ENCODE results near the gene MAP3K7.
A peak's percentile ranks its signal among the peaks of the same experiment; 100 is the strongest.

MAP3K7 gene

GRCh38 chr6:90484385-90484784, 102.5 kb downstream of the MAP3K7 start:
- no peak for DNase-seq (ENCODE audit: low read depth in 2 of 2)

- no peak for DNase-seq (ENCODE audit: low read depth in 2 of 2)
Measured at GRCh38 chr6:90483956-90484355, 102.9 kb downstream of the MAP3K7 start.

- DNase-seq (ENCODE audit: low read depth in 2 of 2) = no peak
Measured at GRCh38 chr6:90483116-90483839, 103.6 kb downstream of the MAP3K7 start.

GRCh38 chr6:90480666-90481065, 106.2 kb downstream of the MAP3K7 start:
- DNase-seq (ENCODE audit: low read depth in 2 of 2) = no peak

GRCh38 chr6:90479603-90479926, 107.3 kb downstream of the MAP3K7 start:
- no peak for DNase-seq (ENCODE audit: low read depth in 2 of 2)

GRCh38 chr6:90478789-90479602, 107.9 kb downstream of the MAP3K7 start:
- peak; percentile 60 to 75 for DNase-seq (ENCODE audit: low read depth in 2 of 2)

- DNase-seq (ENCODE audit: low read depth in 2 of 2) = no peak
Measured at GRCh38 chr6:90478278-90478677, 108.6 kb downstream of the MAP3K7 start.

- DNase-seq (ENCODE audit: low read depth in 2 of 2) = no peak
Measured at GRCh38 chr6:90477366-90477765, 109.5 kb downstream of the MAP3K7 start.

- DNase-seq (ENCODE audit: low read depth in 2 of 2) = no peak
Measured at GRCh38 chr6:90472716-90473115, 114.2 kb downstream of the MAP3K7 start.

- DNase-seq (ENCODE audit: low read depth in 2 of 2) = no peak
Measured at GRCh38 chr6:90471263-90471662, 115.6 kb downstream of the MAP3K7 start.

- DNase-seq (ENCODE audit: low read depth in 2 of 2) = no peak
Measured at GRCh38 chr6:90469906-90470305, 117.0 kb downstream of the MAP3K7 start.

- no peak for DNase-seq (ENCODE audit: low read depth in 2 of 2)
Measured at GRCh38 chr6:90468859-90469258, 118.0 kb downstream of the MAP3K7 start.

- DNase-seq (ENCODE audit: low read depth in 2 of 2) = no peak
Measured at GRCh38 chr6:90468080-90468479, 118.8 kb downstream of the MAP3K7 start.

- no peak for DNase-seq (ENCODE audit: low read depth in 2 of 2)
Measured at GRCh38 chr6:90467546-90467945, 119.3 kb downstream of the MAP3K7 start.

GRCh38 chr6:90466154-90466940, 120.5 kb downstream of the MAP3K7 start:
- DNase-seq (ENCODE audit: low read depth in 2 of 2) = no peak

- DNase-seq (ENCODE audit: low read depth in 2 of 2) = no peak
Measured at GRCh38 chr6:90465686-90466085, 121.2 kb downstream of the MAP3K7 start.

GRCh38 chr6:90464507-90464906, 122.4 kb downstream of the MAP3K7 start:
- DNase-seq (ENCODE audit: low read depth in 2 of 2) = no peak

GRCh38 chr6:90463874-90464273, 123.0 kb downstream of the MAP3K7 start:
- DNase-seq (ENCODE audit: low read depth in 2 of 2) = no peak
